Sigmoid colon (tissue), 4 donors: ENCODE results near the gene NUB1.

Experiments used
- CTCF ChIP-seq, 4 experiments: fragments of 450-650 bp in 3 of 4; fragments of 200-600 bp in 1 of 4; IDR thresholded peaks; one replicate each; pipeline ENCODE4 v1.5.1; 2016 to 2019; ENCODE audit warnings: antibody characterized with exemption in 4 of 4, mild to moderate bottlenecking in 3 of 4, moderate library complexity in 2 of 4
- POLR2A ChIP-seq, 2 donors: fragments of 450-650 bp; IDR thresholded peaks; one replicate each; pipeline ENCODE4 v1.6.1; 2016; ENCODE audit warnings: antibody characterized with exemption in 2 of 2, mild to moderate bottlenecking in 2 of 2, moderate library complexity in 2 of 2
- POLR2AphosphoS5 ChIP-seq, 4 donors: sonication (generic); formaldehyde crosslinking; IDR thresholded peaks; one replicate each; pipeline ENCODE4 v1.6.1; 2017; ENCODE audit warnings: antibody characterized with exemption in 4 of 4

GRCh38 chr7:151366880-151367222 is 25.2 kb downstream of the NUB1 start:
- TF ChIP-seq CTCF (IDR thresholded peaks at IDR 0.05) (no peak), POLR2A (IDR thresholded peaks at IDR 0.05) (no peak), POLR2AphosphoS5 (IDR thresholded peaks at IDR 0.05) (peak; percentile 29 to 64 (median 48))
